ENCODE data around the gene ZSCAN12.
A peak's percentile ranks its signal among the peaks of the same experiment; 100 is the strongest.

Gene ZSCAN12

GRCh38 chr6:28393912-28394662, 5.5 kb downstream of the ZSCAN12 start:
- no peak overlapping the region for H3K4me3 ChIP-seq (ENCODE audit: low read depth, low read length)
- 0 out of 2 replicates have a peak, but pooled peaks have one; percentile 15 for TF ChIP-seq CTCF (IDR thresholded peaks at IDR 0.05; ENCODE audit: low read depth, low read length)

- no peak for TF ChIP-seq CTCF (IDR thresholded peaks at IDR 0.05; ENCODE audit: low read depth, low read length)
- no peak overlapping the region for H3K4me3 ChIP-seq (ENCODE audit: low read depth, low read length)
Observed at GRCh38 chr6:28390688-28391087, 8.9 kb downstream of the ZSCAN12 start.

- no peak for TF ChIP-seq CTCF (IDR thresholded peaks at IDR 0.05; ENCODE audit: low read depth, low read length)
- no peak overlapping the region for H3K4me3 ChIP-seq (ENCODE audit: low read depth, low read length)
Observed at GRCh38 chr6:28384143-28384533, 15.4 kb downstream of the ZSCAN12 start.

GRCh38 chr6:28383235-28384142, 16.1 kb downstream of the ZSCAN12 start:
- peak overlapping the region; percentile 54 for H3K4me3 ChIP-seq (ENCODE audit: low read depth, low read length)
- 0 out of 2 replicates have a peak, but pooled peaks have one; percentile 33 for TF ChIP-seq CTCF (IDR thresholded peaks at IDR 0.05; ENCODE audit: low read depth, low read length)

GRCh38 chr6:28380381-28380780, 19.2 kb downstream of the ZSCAN12 start:
- H3K4me3 ChIP-seq (ENCODE audit: low read depth, low read length): no peak overlapping the region
- TF ChIP-seq CTCF (IDR thresholded peaks at IDR 0.05; ENCODE audit: low read depth, low read length): no peak

- TF ChIP-seq CTCF (IDR thresholded peaks at IDR 0.05; ENCODE audit: low read depth, low read length): no peak
- H3K4me3 ChIP-seq (ENCODE audit: low read depth, low read length): no peak overlapping the region
Observed at GRCh38 chr6:28378644-28379043, 20.9 kb downstream of the ZSCAN12 start.

- TF ChIP-seq CTCF (IDR thresholded peaks at IDR 0.05; ENCODE audit: low read depth, low read length): no peak
- H3K4me3 ChIP-seq (ENCODE audit: low read depth, low read length): no peak overlapping the region
Observed at GRCh38 chr6:28377879-28378278, 21.7 kb downstream of the ZSCAN12 start.

All from WI38 (cell line).